GM19025 (cell line): ENCODE measurements around the gene TSHR.

Source experiments
- ATAC-seq: cut with Tn5 transposase; IDR thresholded peaks from one replicate; pipeline ENCODE4 v1.9.1; 2021; ENCODE audit warnings: mild to moderate bottlenecking, low read depth, moderate library complexity; ENCODE audit not compliant: unreplicated experiment

Gene TSHR

DNA sequence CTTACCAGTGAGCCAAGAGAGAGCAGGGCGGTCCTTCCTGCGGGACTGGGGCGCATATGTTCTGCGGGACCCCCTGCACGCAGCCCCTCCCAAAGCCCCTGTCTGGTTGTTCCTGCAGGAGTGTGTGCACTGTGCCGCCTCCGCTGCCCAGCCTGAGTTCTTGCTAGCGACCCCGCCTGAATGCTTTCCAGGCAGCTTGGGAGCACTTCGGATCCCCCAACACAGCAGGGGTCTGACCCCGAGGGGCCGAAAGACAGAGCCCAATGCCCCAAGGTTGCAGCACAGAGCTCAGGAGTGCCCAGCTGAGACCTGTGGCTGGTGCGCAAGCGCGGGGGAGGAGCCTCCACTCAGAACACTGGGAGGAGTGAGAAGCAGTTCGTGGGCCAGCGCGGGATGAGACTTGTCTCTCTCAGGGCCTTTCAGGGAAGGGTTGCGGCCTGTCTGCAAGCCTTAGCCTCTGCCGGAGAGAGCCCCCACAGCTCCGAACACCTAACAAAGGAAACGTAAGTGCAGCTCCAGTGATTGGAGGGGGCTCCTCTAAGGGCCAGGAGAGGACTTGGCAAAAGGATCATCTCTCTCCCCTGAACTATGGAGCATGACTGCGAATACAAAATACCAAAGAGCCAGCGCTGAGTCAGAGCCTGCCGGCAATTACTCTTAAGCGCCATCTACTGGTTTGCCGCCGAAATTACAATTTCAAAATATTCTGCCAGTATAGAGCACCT lies 214.8 kb downstream of the TSHR start:
- peak; percentile 95 for ATAC-seq

DNA sequence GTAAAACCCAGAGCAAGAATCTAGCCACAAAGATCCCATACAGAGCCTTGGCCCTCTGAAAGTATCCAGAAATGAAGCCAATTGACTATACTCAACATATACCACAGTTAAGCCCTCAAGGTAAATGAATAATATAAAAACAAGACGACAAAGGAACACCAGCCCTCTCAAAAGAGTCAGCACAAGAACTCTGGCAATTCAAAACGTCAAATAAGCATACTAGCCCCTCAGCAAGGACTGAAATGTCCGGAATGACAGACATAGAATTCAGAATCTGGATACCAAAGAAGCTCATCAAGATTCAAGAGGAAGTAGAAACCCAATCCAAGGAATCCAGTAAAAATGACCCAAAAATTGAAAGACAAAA lies 215.4 kb downstream of the TSHR start:
- ATAC-seq: no peak

GRCh38 chr14:81172353-81172752 lies 216.9 kb downstream of the TSHR start:
- no peak for ATAC-seq

DNA sequence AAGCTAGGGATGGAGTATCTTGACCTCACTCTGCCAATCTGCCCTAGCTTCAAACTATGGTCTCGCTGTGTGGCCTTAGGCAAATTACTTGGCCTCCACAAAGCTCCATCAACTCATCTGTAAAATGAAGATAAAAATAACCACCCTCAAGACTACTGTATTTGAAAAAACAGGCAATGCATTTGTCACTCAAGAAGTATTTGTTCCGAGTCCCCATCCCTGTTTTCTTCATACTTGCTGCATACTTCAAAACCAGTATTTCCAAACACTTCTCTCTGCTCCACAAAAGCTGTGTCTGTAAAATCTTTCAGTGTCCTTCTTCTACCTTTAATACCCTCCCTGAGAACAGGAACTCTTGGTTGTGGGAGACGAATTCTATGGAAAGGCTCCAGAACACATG lies 217.5 kb downstream of the TSHR start:
- ATAC-seq: no peak

- no peak for ATAC-seq
Measured at GRCh38 chr14:81176241-81176640, 220.8 kb downstream of the TSHR start.

DNA sequence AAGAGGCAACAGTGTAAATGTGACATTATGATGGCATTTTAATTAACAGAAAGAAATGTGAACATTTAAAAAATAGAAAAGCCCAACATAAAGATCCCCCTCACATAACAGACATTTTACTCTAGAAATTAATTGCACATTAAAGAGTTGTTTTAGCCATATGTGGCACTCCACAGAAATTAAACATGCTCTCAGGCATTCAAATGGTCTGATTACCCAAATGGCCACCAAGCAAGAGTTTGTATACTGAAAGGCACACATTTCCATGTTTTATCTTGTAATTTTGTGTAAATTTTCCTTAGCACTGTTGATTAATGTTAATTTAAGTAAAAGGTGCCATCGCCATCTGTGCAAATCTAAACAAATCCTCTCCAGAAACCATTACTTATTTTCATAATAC lies 221.8 kb downstream of the TSHR start:
- ATAC-seq: no peak

DNA sequence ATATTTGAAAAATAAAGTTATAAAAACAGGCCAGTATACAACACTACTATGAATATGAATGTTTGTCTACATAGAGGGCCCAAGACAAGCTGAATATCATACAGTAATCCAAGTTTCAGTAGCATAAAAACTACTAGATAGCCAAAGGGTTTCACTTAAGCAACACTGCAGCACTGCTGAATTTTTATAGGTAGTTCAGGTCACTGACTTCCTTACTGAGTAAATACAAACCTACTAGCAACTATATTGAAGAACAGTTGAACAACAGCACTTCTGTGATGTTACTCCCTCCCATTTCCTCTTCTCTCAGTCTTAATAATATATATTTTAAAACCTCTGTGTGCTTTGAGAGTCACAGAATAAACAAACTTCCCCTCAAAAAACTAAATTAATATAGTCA lies 222.6 kb downstream of the TSHR start:
- no peak for ATAC-seq

DNA sequence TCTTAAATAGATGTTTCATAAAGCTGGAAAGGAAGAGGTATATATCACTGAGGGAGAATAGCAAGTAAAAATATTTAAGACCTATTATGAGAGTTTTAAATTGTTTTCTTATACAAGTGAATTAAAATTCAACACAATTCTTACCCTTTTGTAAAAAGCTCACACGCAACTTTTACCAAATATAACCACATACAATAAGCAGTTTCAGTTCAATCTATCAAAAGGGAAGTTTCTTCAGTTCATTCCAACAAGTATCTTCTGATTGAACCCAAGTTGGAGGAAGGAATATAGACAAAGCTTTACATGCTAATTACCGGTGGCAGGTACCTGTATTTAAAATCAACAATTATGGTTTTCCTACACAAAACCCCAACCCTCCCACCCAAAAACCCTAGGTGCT lies 224.2 kb downstream of the TSHR start:
- no peak for ATAC-seq

DNA sequence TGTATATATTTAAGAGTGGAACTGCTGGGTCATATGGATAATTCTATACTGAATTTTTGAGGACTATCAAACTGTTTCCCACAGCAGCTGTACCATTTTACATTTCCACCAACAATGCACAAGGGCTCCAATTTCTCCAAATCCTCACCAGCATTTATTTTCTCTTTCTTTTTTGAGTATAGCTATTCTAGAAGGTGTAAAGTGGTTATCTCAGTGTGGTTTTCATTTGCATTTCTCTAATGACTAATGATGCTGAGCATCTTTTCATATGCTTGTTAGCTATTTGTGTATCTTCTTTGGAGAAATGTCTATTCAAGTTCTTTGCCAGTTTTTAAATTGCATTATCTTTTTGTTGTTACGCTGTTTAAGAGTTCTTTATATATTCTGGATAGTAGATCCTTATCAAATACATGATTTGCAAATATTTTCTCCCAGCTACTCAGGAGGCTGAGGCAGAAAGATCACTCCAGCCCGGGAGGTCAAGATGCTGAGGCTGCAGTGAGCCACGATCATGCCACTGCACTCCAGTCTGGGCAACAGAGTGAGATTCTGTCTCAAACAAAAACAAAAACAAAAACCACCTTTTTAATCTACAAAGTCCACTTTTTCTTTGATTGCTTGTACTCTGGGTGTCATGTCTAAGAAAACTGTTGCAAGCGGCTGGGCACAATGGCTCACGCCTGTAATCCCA lies 232.6 kb downstream of the TSHR start:
- ATAC-seq: peak; percentile 84

DNA sequence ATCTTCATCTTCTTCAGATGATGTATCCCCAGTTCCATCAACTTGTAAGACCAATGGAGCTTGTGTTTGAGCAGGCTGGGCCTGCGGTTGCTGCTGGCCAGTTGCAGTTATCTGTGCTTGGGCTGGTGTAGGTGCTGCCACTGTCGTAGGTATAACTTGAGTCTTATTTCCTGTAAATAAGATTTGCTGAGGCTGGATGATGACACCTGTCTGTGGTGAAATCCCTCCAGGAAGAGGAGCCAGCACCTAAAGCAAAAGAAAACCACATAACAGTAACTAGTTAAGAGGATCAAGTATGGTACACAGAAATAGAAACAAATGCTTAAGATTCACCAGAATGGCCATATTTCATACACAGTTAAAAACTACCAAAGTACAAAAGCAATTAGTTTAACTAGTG lies 237.2 kb downstream of the TSHR start:
- no peak for ATAC-seq

DNA sequence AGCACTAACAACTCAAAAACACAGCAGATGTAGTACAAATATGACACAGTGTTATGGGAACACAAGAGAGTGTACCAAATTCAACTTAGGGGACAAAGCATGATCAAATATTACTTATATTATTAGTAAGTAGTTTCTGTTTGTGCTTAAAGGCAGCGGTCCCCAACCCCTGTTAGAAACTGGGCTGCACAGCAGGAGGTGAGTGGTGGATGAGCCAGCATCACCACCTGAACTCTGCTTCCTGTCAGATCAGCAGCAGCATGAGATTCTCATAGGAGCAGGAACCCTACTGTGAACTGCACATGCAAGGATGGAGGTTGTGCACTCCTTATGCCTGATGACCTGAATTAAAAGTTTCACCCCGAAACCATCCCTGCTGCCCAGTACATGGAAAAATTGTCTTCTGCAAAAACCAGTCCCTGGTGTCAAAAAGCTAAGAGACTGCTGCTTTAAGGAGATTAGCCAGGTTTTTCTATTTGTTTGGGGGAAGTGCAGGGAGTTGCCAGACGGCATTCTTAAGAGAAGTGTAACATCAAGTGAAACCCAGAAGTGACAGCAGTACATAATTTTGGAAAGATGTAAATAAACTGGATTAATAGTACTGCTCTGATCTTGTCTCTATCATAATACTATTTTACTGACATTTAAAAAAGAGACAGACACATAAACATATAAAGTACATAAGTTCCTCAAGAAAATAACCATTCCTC lies 238.7 kb downstream of the TSHR start:
- ATAC-seq: peak; percentile 75
